K562 (cell line): ENCODE data around the gene NRP1. TPM values are rescaled to one million over a fixed set of nuclear protein-coding genes. Genes with fewer than 3 reads are reported as not detected.

Source experiments
- ATAC-seq: fragments of 200-7000 bp; cut with Tn5 transposase; 3 replicates; pipeline ENCODE4 v1.9.1; 2020; ENCODE audit warnings: moderate library complexity
- BruUV-seq: library from RNA; stranded (reverse); fragments of 400-500 nt; replicated peaks from 2 replicates; lab custom pipeline; 2021; lab: Mats Ljungman, UMichigan
- CTCF ChIA-PET: fragments of 300-600 bp; formaldehyde crosslinking; extraction: SDS; loops from one replicate; lab custom pipeline; 2021; ENCODE audit warnings: low intra/inter-chr PET ratio; lab: Yijun Ruan, JAX
- POLR2A ChIA-PET: fragments of 300-600, 350-650 bp; sonication (Branson Sonifier 250); formaldehyde crosslinking; extraction: SDS; loops from one replicate; lab custom pipeline; 2021; ENCODE audit warnings: antibody characterized with exemption, inconsistent platforms; lab: Yijun Ruan, JAX
- DNase-seq, 4 experiments: peaks; one replicate each; pipeline versions ENCODE4 v3.0.0 to v3.0.0-alpha.2; 2011 to 2018; ENCODE audit warnings: low spot score in 3 of 4, mixed read lengths in 3 of 4; ENCODE audit errors: extremely low read depth in 1 of 4
- FAIRE-seq: peaks from 2 replicates; lab custom pipeline; 2011; peaks lifted over from hg19 to GRCh38; lab: Jason Lieb, UNC
- H2AFZ ChIP-seq: 2 replicates; pipeline ENCODE4 v1.6.0; 2011; ENCODE audit warnings: low read depth, low read length, control low read depth, inconsistent platforms
- H3K27ac ChIP-seq: fragments of 200-600 bp; 3 replicates; pipeline ENCODE4 v1.8.0; 2011; ENCODE audit warnings: low read depth, mild to moderate bottlenecking, control low read depth, inconsistent platforms, low read length, moderate library complexity, mixed read lengths; ENCODE audit errors: extremely low read depth
- H3K27me3 ChIP-seq, 2 experiments: fragments of 300-600 bp in 1 of 2; 2 replicates in 1 of 2; 3 replicates in 1 of 2; pipeline versions ENCODE4 v1.6.0 to v1.8.0; 2011; ENCODE audit warnings: inconsistent platforms in 2 of 2, low read length in 2 of 2, mild to moderate bottlenecking in 1 of 2, mixed read lengths in 1 of 2, moderate library complexity in 1 of 2; ENCODE audit not compliant: control insufficient read depth in 2 of 2, insufficient read depth in 2 of 2
- H3K36me3 ChIP-seq: fragments of 300-600 bp; 3 replicates; pipeline ENCODE4 v1.8.0; 2011; ENCODE audit warnings: mild to moderate bottlenecking, low read length, inconsistent platforms; ENCODE audit not compliant: control insufficient read depth, insufficient read depth
- H3K4me1 ChIP-seq, 2 experiments: fragments of 200-600 bp in 1 of 2; replicated peaks in 1 of 2; 2 replicates in 1 of 2; 3 replicates in 1 of 2; pipeline versions ENCODE4 v1.5.1 to v1.8.0; 2011; ENCODE audit warnings: inconsistent platforms in 2 of 2, low read length in 2 of 2, mild to moderate bottlenecking in 1 of 2, mixed read lengths in 1 of 2, moderate library complexity in 1 of 2; ENCODE audit not compliant: control insufficient read depth in 2 of 2, insufficient read depth in 2 of 2
- H3K4me2 ChIP-seq: 2 replicates; pipeline ENCODE4 v1.6.1; 2011; ENCODE audit warnings: low read length, control low read depth, inconsistent platforms, mixed read lengths; ENCODE audit not compliant: insufficient read depth
- H3K4me3 ChIP-seq: fragments of 200-600 bp; sonication (generic), shearing (Covaris generic); 2 replicates; pipeline ENCODE4 v1.5.1; 2016; ENCODE audit warnings: control low read depth, inconsistent platforms
- H3K79me2 ChIP-seq: fragments of 200-600 bp; 3 replicates; pipeline ENCODE4 v1.8.0; 2011; ENCODE audit warnings: low read length, inconsistent platforms; ENCODE audit not compliant: control insufficient read depth, insufficient read depth
- H3K9ac ChIP-seq, 2 experiments: 2 replicates each; pipeline versions ENCODE4 v1.6.0 to v1.6.1; 2011; ENCODE audit warnings: low read depth in 2 of 2, low read length in 2 of 2, control low read depth in 1 of 2, inconsistent platforms in 1 of 2, mild to moderate bottlenecking in 1 of 2, mixed read lengths in 1 of 2; ENCODE audit not compliant: insufficient read depth in 1 of 2
- H3K9me1 ChIP-seq: one replicate; pipeline ENCODE4 v1.6.0; 2011; ENCODE audit warnings: inconsistent platforms, mild to moderate bottlenecking, low read length, moderate library complexity; ENCODE audit not compliant: control insufficient read depth, insufficient read depth
- H3K9me3 ChIP-seq: replicated peaks from 2 replicates; pipeline ENCODE4 v1.5.1; 2011; ENCODE audit warnings: low read depth, low read length, inconsistent platforms; ENCODE audit not compliant: control insufficient read depth, insufficient read depth
- H4K20me1 ChIP-seq: replicated peaks from 2 replicates; pipeline ENCODE4 v1.6.1; 2011; ENCODE audit warnings: low read length, inconsistent platforms, mixed read lengths; ENCODE audit not compliant: control insufficient read depth, insufficient read depth
- FOS ChIP-seq: IDR thresholded peaks from 3 replicates; pipeline ENCODE4 v1.6.1; 2011; ENCODE audit not compliant: insufficient read length; ENCODE audit errors: extremely low read depth
- HDAC8 ChIP-seq: fragments of 450-650 bp; IDR thresholded peaks from 2 replicates; pipeline ENCODE4 v1.6.1; 2016; ENCODE audit warnings: mild to moderate bottlenecking, missing genetic modification characterization, moderate library complexity, missing compliant biosample characterization
- KLF16 ChIP-seq: IDR thresholded peaks from 2 replicates; pipeline ENCODE4 v1.6.1; 2016; ENCODE audit warnings: antibody characterized with exemption
- LEF1 ChIP-seq: fragments of 450-650 bp; IDR thresholded peaks from 2 replicates; pipeline ENCODE4 v1.6.1; 2016; ENCODE audit warnings: mild to moderate bottlenecking
- MEIS2 ChIP-seq: fragments of 450-650 bp; IDR thresholded peaks from 2 replicates; pipeline ENCODE4 v1.6.1; 2014; ENCODE audit warnings: mild to moderate bottlenecking; ENCODE audit not compliant: partially characterized antibody
- MTA1 ChIP-seq: fragments of 450-650 bp; IDR thresholded peaks from 2 replicates; pipeline ENCODE4 v1.6.1; 2017; ENCODE audit warnings: borderline replicate concordance
- RCOR1 ChIP-seq, 2 experiments: IDR thresholded peaks; 2 replicates each; pipeline ENCODE4 v1.6.1; 2012; ENCODE audit warnings: low read depth in 2 of 2, low read length in 2 of 2, borderline replicate concordance in 1 of 2, improper control_type of control experiment in 1 of 2
- SIN3B ChIP-seq: fragments of 450-650 bp; IDR thresholded peaks from 2 replicates; pipeline ENCODE4 v1.6.1; 2017; ENCODE audit warnings: low read depth, mild to moderate bottlenecking, moderate library complexity
- SIRT6 ChIP-seq: IDR thresholded peaks from one replicate; pipeline ENCODE4 v1.6.1; 2012; ENCODE audit warnings: low read depth, mild to moderate bottlenecking, control low read depth, inconsistent platforms, low read length, moderate library complexity
- SPI1 ChIP-seq: IDR thresholded peaks from 2 replicates; pipeline ENCODE4 v1.6.1; 2011; ENCODE audit warnings: low read depth, low read length, control low read depth, borderline replicate concordance
- TEAD4 ChIP-seq, 2 experiments: sonication (generic) in 1 of 2; formaldehyde crosslinking in 1 of 2; IDR thresholded peaks; 2 replicates each; pipeline versions ENCODE4 v1.6.1 to v1.8.0; 2012 to 2022; ENCODE audit warnings: borderline replicate concordance in 1 of 2, inconsistent platforms in 1 of 2, low read length in 1 of 2, mild to moderate bottlenecking in 1 of 2, missing genetic modification reagents in 1 of 2
- THAP12 ChIP-seq: fragments of 250-450 bp; sonication (Bioruptor Pico); IDR thresholded peaks from 2 replicates; pipeline ENCODE4 v1.9.0; 2021; ENCODE audit warnings: mild to moderate bottlenecking, inconsistent platforms
- ZFP36 ChIP-seq: fragments of 150-350 bp; IDR thresholded peaks from 2 replicates; pipeline ENCODE4 v1.6.1; 2018; ENCODE audit warnings: low read length, low read depth; ENCODE audit not compliant: partially characterized antibody
- ZNF324 ChIP-seq: fragments of 250-450 bp; sonication (Bioruptor Pico); IDR thresholded peaks from 2 replicates; pipeline ENCODE4 v1.4.0; 2020; ENCODE audit warnings: mild to moderate bottlenecking
- ZNF445 ChIP-seq: fragments of 250-450 bp; sonication (Bioruptor Pico); IDR thresholded peaks from 2 replicates; pipeline ENCODE4 v1.4.0; 2020; ENCODE audit warnings: low read depth, mild to moderate bottlenecking, moderate library complexity
- ZNF449 ChIP-seq: fragments of 250-450 bp; sonication (Bioruptor Pico); IDR thresholded peaks from 2 replicates; pipeline ENCODE4 v1.8.0; 2022; ENCODE audit warnings: moderate library complexity, mild to moderate bottlenecking, inconsistent platforms
- ZNF551 ChIP-seq: fragments of 250-450 bp; sonication (Bioruptor Pico); IDR thresholded peaks from 2 replicates; pipeline ENCODE4 v1.5.0; 2021; ENCODE audit warnings: mild to moderate bottlenecking, moderate library complexity
- ZNF561 ChIP-seq: fragments of 450-650 bp; formaldehyde crosslinking; conservative IDR thresholded peaks from 2 replicates; pipeline ENCODE4 v1.4.0; 2020; ENCODE audit warnings: mild to moderate bottlenecking, moderate library complexity
- ZNF76 ChIP-seq: fragments of 250-450 bp; sonication (Bioruptor Pico); IDR thresholded peaks from 2 replicates; pipeline ENCODE4 v1.4.0; 2020; ENCODE audit warnings: mild to moderate bottlenecking, moderate library complexity, borderline replicate concordance
- WGBS: fragments of 100-300 bp; shearing (Covaris generic); methylation state at CpG from one replicate; pipeline ENCODE4 v1.1.6; 2016; ENCODE audit warnings: low coverage, mixed read lengths; ENCODE audit not compliant: insufficient coverage; ENCODE audit errors: missing lambda C conversion rate; 5-methylcytosine and 5-hydroxymethylcytosine counted together
- in situ Hi-C: fragments of 300-500 bp; cut with MboI; formaldehyde crosslinking; loops from 4 replicates; pipeline ENCODE4 v1.15.0; 2018; ENCODE audit warnings: inconsistent platforms, mixed read lengths
- intact Hi-C: fragments of 100-400 bp; cut with micrococcal nuclease; formaldehyde crosslinking; loops from 2 replicates; pipeline ENCODE4 v1.14.2; 2022
- polyA plus RNA-seq, 8 experiments: library from polyadenylated mRNA; depleted of rRNA in 4 of 8; stranded (reverse) in 5 of 8; unstranded in 3 of 8; fragments of >200 nt; fragmentation: Nextera tagmentation in 2 of 8; fragmentation: Illumina TruSeq in 1 of 8; extraction: Ambion mirVana in 2 of 8; extraction: Trizol in 1 of 8; gene quantifications; 2 replicates each; pipeline versions ENCODE4 v1.2.1 to v1.2.3, GENCODE V29; 2011 to 2014; ENCODE audit warnings: inconsistent platforms in 1 of 8, missing spikeins in 1 of 8
- total RNA-seq, 7 experiments: library from RNA; depleted of rRNA in 6 of 7; stranded (reverse); fragments of >200 nt in 6 of 7; fragmentation: Illumina TruSeq in 2 of 7; extraction: Trizol in 2 of 7; gene quantifications; 2 replicates each; pipeline versions ENCODE4 v1.2.1 to v1.2.3, GENCODE V29; 2011 to 2021; ENCODE audit warnings: low replicate concordance in 1 of 7

The NRP1 gene
- total and polyA plus RNA-seq, 9 of the 15 experiments (the other 6 are each of a cell fraction or from before 2014, with no cell fraction given): 0.01 to 0.38 (median 0.04) TPM; not detected in 5

GRCh38 chr10:33333260-33334101 is 986 bp downstream of the NRP1 start:
- Histone ChIP-seq H3K27me3 (peaks cover 8 to 39% of the 10 kb centered on the region in 2 experiments; a peak in 3 of 5 replicates), H3K4me1 (peaks cover 0 to 11% of the 10 kb centered on the region in 2 experiments; a peak in 2 of 5 replicates), H3K79me2 (no peaks in the 10 kb centered on the region), H4K20me1 (no peaks in the 10 kb centered on the region), H2AFZ (no peak overlapping the region), H3K4me2 (no peak overlapping the region), H3K9me1 (no peaks in the 10 kb centered on the region), H3K4me3 (no peak overlapping the region), H3K9me3 (no peaks in the 10 kb centered on the region), H3K27ac (no peak overlapping the region), H3K9ac (no peak overlapping the region), H3K36me3 (no peaks in the 10 kb centered on the region)
- no peak for FAIRE-seq
- no peak for TF ChIP-seq ZNF561 (CRISPR knock-in tag)
- TF ChIP-seq MTA1: no peak
- TF ChIP-seq ZNF551: no peak
- TF ChIP-seq ZNF445: no peak
- no peak for TF ChIP-seq RCOR1 (IDR thresholded peaks at IDR 0.05; ENCODE audit: borderline replicate concordance in 1 of 2, low read depth in 2 of 2, low read length in 2 of 2)
- TF ChIP-seq ZNF449 (CRISPR knock-in tag): no peak
- no peak for TF ChIP-seq SPI1
- TF ChIP-seq TEAD4 (IDR thresholded peaks at IDR 0.05; ENCODE audit: low read length): 0 out of 2 replicates have a peak, but pooled peaks have one; percentile 13
- no peak for TF ChIP-seq TEAD4 (CRISPR knock-in tag; IDR thresholded peaks at IDR 0.05; ENCODE audit: borderline replicate concordance)
- no peak for TF ChIP-seq ZNF76 (CRISPR knock-in tag)
- no peak for TF ChIP-seq LEF1
- no peak for TF ChIP-seq SIRT6
- no peak for TF ChIP-seq THAP12 (CRISPR knock-in tag)
- TF ChIP-seq SIN3B: no peak
- TF ChIP-seq HDAC8: no peak
- no peak for TF ChIP-seq FOS
- TF ChIP-seq ZFP36: no peak
- TF ChIP-seq KLF16: 0 out of 2 replicates have a peak, but pooled peaks have one; percentile 27
- TF ChIP-seq MEIS2: peak; percentile 2
- TF ChIP-seq ZNF324 (CRISPR knock-in tag): no peak
- intact Hi-C loops (no loop called here), in situ Hi-C loops (loop anchor here (10.0 to 25.0 kb wide), 2 partner anchors 1179 to 1301 kb away; no protein-coding TSS in a partner anchor)
- POLR2A ChIA-PET: interaction anchor here (0.9 to 1.1 kb wide), 2 partner anchors 8 to 10 kb away, joined by 3 to 4 read pairs; no protein-coding TSS in a partner anchor
- ATAC-seq: 0 out of 3 replicates have a peak, but pooled peaks have one; percentile 31
- peak in 1 of 4 experiments; percentile 11 for DNase-seq
- no TSS peak for BruUV-seq
- WGBS: 0% methylated on average over 7 of the region's 7 CpGs
- CTCF ChIA-PET: no interaction called here
